Loucy (cell line): ENCODE results near the gene RAD23B.

Experiments used
- H2AFZ ChIP-seq: fragments of 200-600 bp; sonication (generic); 2 replicates; pipeline ENCODE4 v1.6.0; 2016; ENCODE audit warnings: antibody characterized with exemption, mild to moderate bottlenecking, low read length, moderate library complexity
- H3F3A ChIP-seq: fragments of 200-600 bp; 2 replicates; pipeline ENCODE4 v1.6.0; 2016; ENCODE audit warnings: antibody characterized with exemption, low read depth, mild to moderate bottlenecking
- H3K27me3 ChIP-seq: fragments of 200-600 bp; sonication (generic); 2 replicates; pipeline ENCODE4 v1.6.1; 2014; ENCODE audit warnings: low read length, mild to moderate bottlenecking; ENCODE audit not compliant: insufficient read depth, poor library complexity, severe bottlenecking
- H3K36me3 ChIP-seq: fragments of 200-600 bp; sonication (generic); 2 replicates; pipeline ENCODE4 v1.6.1; 2016; ENCODE audit warnings: low read length; ENCODE audit not compliant: insufficient read depth
- H3K4me1 ChIP-seq: fragments of 200-600 bp; sonication (generic); 2 replicates; pipeline ENCODE4 v1.5.1; 2014; ENCODE audit warnings: low read length, mild to moderate bottlenecking; ENCODE audit not compliant: insufficient read depth, poor library complexity, severe bottlenecking
- H3K4me2 ChIP-seq: fragments of 200-600 bp; sonication (generic); 2 replicates; pipeline ENCODE4 v1.6.0; 2014; ENCODE audit warnings: antibody characterized with exemption, low read length, low read depth, mild to moderate bottlenecking; ENCODE audit not compliant: poor library complexity, severe bottlenecking
- H3K4me3 ChIP-seq: fragments of 200-600 bp; sonication (generic); 2 replicates; pipeline ENCODE4 v1.5.1; 2014; ENCODE audit warnings: low read length, mild to moderate bottlenecking, mixed read lengths; ENCODE audit not compliant: poor library complexity, severe bottlenecking
- H3K79me2 ChIP-seq: fragments of 200-600 bp; sonication (generic); 2 replicates; pipeline ENCODE4 v1.6.1; 2014; ENCODE audit warnings: low read length; ENCODE audit not compliant: insufficient read depth
- H3K9ac ChIP-seq: fragments of 200-600 bp; sonication (generic); 2 replicates; pipeline ENCODE4 v1.6.0; 2014; ENCODE audit warnings: mild to moderate bottlenecking, low read depth, low read length, moderate library complexity; ENCODE audit not compliant: poor library complexity, severe bottlenecking
- H3K9me2 ChIP-seq: fragments of 200-600 bp; sonication (generic); replicated peaks from 2 replicates; pipeline ENCODE4 v1.6.1; 2016; ENCODE audit warnings: low read depth, low read length, mixed read lengths
- H3K9me3 ChIP-seq: fragments of 200-600 bp; sonication (generic); 2 replicates; pipeline ENCODE4 v1.6.1; 2014; ENCODE audit warnings: mild to moderate bottlenecking, antibody characterized with exemption, low read length, low read depth; ENCODE audit not compliant: insufficient read depth
- H4K20me1 ChIP-seq: fragments of 200-600 bp; sonication (generic); 2 replicates; pipeline ENCODE4 v1.6.0; 2014; ENCODE audit warnings: antibody characterized with exemption, low read length, mild to moderate bottlenecking; ENCODE audit not compliant: insufficient read depth, poor library complexity, severe bottlenecking
- CTCF ChIP-seq: fragments of 200-600 bp; sonication (generic); conservative IDR thresholded peaks from 2 replicates; pipeline ENCODE4 v1.5.1; 2014; ENCODE audit warnings: mild to moderate bottlenecking, antibody characterized with exemption, low read length
- EZH2phosphoT487 ChIP-seq: fragments of 200-600 bp; IDR thresholded peaks from 2 replicates; pipeline ENCODE4 v1.6.1; 2018; ENCODE audit warnings: antibody characterized with exemption, mild to moderate bottlenecking, moderate library complexity, borderline replicate concordance

Gene RAD23B

DNA sequence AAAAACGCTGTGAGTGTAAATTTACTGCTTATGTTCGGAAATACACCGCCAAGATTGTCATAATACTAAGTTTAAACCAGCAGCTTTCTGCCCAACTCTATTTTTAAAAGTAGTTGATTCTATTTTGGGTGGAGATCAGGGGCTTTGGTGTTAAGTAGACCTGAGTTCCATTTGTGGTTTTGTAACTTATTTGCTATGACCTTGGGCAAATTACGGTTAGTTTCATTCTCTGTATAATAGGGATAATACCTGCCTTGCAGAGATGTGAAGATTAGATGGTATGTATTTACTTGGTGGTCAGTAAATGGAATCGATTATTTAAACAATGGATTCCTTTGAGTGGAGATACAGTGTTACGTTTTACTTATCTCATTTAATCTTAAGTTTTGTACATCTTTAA lies 1.6 kb downstream of the RAD23B start:
- peaks cover 63% of the 10 kb centered on the region for H4K20me1 ChIP-seq
- no peaks in the 10 kb centered on the region for H3K9me3 ChIP-seq
- H3K79me2 ChIP-seq, result peaks cover 65% of the 10 kb centered on the region
- H3K9me2 ChIP-seq, result no peaks in the 10 kb centered on the region
- H3K4me3 ChIP-seq, result peak overlapping the region; percentile 93
- peaks cover 53% of the 10 kb centered on the region for H3K4me1 ChIP-seq
- no peaks in the 10 kb centered on the region for H3K27me3 ChIP-seq
- peak overlapping the region; percentile 99 for H3K4me2 ChIP-seq
- H3K9ac ChIP-seq, result peak overlapping the region; percentile 83
- H2AFZ ChIP-seq, result no peak overlapping the region
- TF ChIP-seq EZH2phosphoT487, result no peak
- TF ChIP-seq CTCF, result no peak
- no peaks in the 10 kb centered on the region for H3F3A ChIP-seq
- H3K36me3 ChIP-seq, result no peaks in the 10 kb centered on the region

DNA sequence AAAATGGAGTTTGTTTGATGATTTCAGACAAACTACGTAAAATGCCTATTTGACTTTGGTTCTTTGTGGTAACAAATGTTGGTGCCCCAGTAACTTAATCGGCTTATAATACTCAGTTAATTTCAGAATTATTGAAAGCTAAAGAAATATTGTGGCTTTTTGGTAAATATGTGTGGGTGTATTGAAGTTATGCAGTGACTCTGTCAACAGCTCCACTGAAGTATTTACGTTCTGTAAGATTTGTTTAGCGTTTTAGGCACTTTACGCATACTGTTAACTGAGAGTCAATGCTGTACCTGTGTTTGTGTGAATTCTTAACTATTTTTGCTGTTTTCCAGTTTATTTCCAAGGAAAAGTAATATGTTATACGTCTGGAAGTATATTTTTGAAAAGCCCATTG lies 2.2 kb downstream of the RAD23B start:
- H3K27me3 ChIP-seq, result no peaks in the 10 kb centered on the region
- no peak overlapping the region for H2AFZ ChIP-seq
- peaks cover 60% of the 10 kb centered on the region for H3K4me1 ChIP-seq
- peak overlapping the region; percentile 83 for H3K9ac ChIP-seq
- no peaks in the 10 kb centered on the region for H3K36me3 ChIP-seq
- peak overlapping the region; percentile 93 for H3K4me3 ChIP-seq
- TF ChIP-seq EZH2phosphoT487 (no peak), CTCF (no peak)
- no peaks in the 10 kb centered on the region for H3K9me2 ChIP-seq
- peaks cover 70% of the 10 kb centered on the region for H4K20me1 ChIP-seq
- peaks cover 71% of the 10 kb centered on the region for H3K79me2 ChIP-seq
- no peaks in the 10 kb centered on the region for H3K9me3 ChIP-seq
- peak overlapping the region; percentile 99 for H3K4me2 ChIP-seq
- H3F3A ChIP-seq, result no peaks in the 10 kb centered on the region

DNA sequence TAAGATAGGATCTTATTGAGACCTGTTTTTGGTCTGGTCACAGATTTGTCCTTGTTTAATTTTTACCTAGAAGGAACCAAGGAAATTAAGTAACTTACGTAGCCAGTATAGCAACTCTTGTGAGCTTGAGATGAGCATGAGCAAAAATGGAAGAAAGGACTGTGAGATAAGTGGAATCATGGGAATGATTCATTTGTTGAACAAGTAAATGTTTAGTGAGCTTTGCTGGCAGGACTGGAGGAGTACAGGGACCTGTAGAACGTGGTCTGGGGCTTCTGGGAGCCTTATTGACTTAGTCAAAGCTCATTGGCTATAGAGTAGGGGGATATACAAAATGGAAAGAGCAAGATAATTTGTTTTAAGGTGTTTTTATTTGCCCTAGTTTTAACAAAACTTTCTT lies 3.0 kb downstream of the RAD23B start:
- Histone ChIP-seq H3K9ac (peak overlapping the region; percentile 83), H3K27me3 (no peaks in the 10 kb centered on the region), H3K4me3 (peak overlapping the region; percentile 93), H3K9me3 (no peaks in the 10 kb centered on the region), H2AFZ (no peak overlapping the region), H3K4me2 (peak overlapping the region; percentile 99), H3K4me1 (peaks cover 67% of the 10 kb centered on the region), H3K36me3 (no peaks in the 10 kb centered on the region), H4K20me1 (peaks cover 78% of the 10 kb centered on the region), H3K79me2 (peaks cover 79% of the 10 kb centered on the region), H3F3A (no peaks in the 10 kb centered on the region), H3K9me2 (no peaks in the 10 kb centered on the region)
- TF ChIP-seq EZH2phosphoT487 (no peak), CTCF (no peak)
